HepG2 (cell line): Measurements from ENCODE around the gene NLRC5. TPM values are rescaled to one million over a fixed set of nuclear protein-coding genes. Genes with fewer than 3 reads are reported as not detected.

Experiments
- ARHGAP35 ChIP-seq: sonication (generic); formaldehyde crosslinking; IDR thresholded peaks from 2 replicates; pipeline ENCODE4 v1.9.0; 2022; ENCODE audit warnings: mild to moderate bottlenecking, inconsistent platforms, moderate library complexity, missing genetic modification reagents, borderline replicate concordance
- BRCA1 ChIP-seq: sonication (generic); formaldehyde crosslinking; IDR thresholded peaks from 2 replicates; pipeline ENCODE4 v1.4.0; 2020; ENCODE audit warnings: missing genetic modification reagents
- GABPA ChIP-seq, 2 experiments: IDR thresholded peaks; 2 replicates each; pipeline ENCODE4 v1.6.1; 2011 to 2016; ENCODE audit warnings: low read depth in 2 of 2, low read length in 1 of 2, missing biosample characterization in 1 of 2, missing genetic modification characterization in 1 of 2
- HNRNPUL1 ChIP-seq: fragments of 200-400 bp; formaldehyde crosslinking; IDR thresholded peaks from 2 replicates; pipeline ENCODE4 v1.6.1; 2017; ENCODE audit warnings: low read depth, mild to moderate bottlenecking, low read length, moderate library complexity
- HOXA3 ChIP-seq: sonication (generic); formaldehyde crosslinking; IDR thresholded peaks from 2 replicates; pipeline ENCODE4 v1.5.0; 2020; ENCODE audit warnings: missing genetic modification reagents
- PHF21A ChIP-seq: sonication (generic); formaldehyde crosslinking; IDR thresholded peaks from 2 replicates; pipeline ENCODE4 v1.5.0; 2020; ENCODE audit warnings: mild to moderate bottlenecking, missing genetic modification reagents
- POGZ ChIP-seq: sonication (generic); formaldehyde crosslinking; IDR thresholded peaks from 2 replicates; pipeline ENCODE4 v1.4.0; 2020; ENCODE audit warnings: mild to moderate bottlenecking, missing genetic modification reagents
- POLR2G ChIP-seq: fragments of 200-400 bp; formaldehyde crosslinking; IDR thresholded peaks from 2 replicates; pipeline ENCODE4 v1.6.1; 2018; ENCODE audit warnings: mild to moderate bottlenecking, low read depth, low read length, moderate library complexity
- PTBP1 ChIP-seq: fragments of 200-400 bp; formaldehyde crosslinking; IDR thresholded peaks from 2 replicates; pipeline ENCODE4 v1.6.1; 2018; ENCODE audit warnings: low read length, low read depth; ENCODE audit not compliant: poor library complexity, severe bottlenecking
- SRF ChIP-seq: IDR thresholded peaks from 2 replicates; pipeline ENCODE4 v1.6.1; 2011; ENCODE audit warnings: mild to moderate bottlenecking, low read depth, low read length, moderate library complexity
- STAT5B ChIP-seq: sonication (generic); formaldehyde crosslinking; IDR thresholded peaks from 2 replicates; pipeline ENCODE4 v1.4.0; 2020; ENCODE audit warnings: missing genetic modification reagents
- ZNF10 ChIP-seq: sonication (generic); formaldehyde crosslinking; IDR thresholded peaks from 2 replicates; pipeline ENCODE4 v1.4.0; 2020; ENCODE audit warnings: mild to moderate bottlenecking, low read depth, missing genetic modification reagents, borderline replicate concordance
- ZNF30 ChIP-seq: sonication (generic); formaldehyde crosslinking; IDR thresholded peaks from 2 replicates; pipeline ENCODE4 v1.5.0; 2020; ENCODE audit warnings: mild to moderate bottlenecking, missing genetic modification reagents
- ZNF574 ChIP-seq: sonication (generic); formaldehyde crosslinking; IDR thresholded peaks from 2 replicates; pipeline ENCODE4 v1.4.0; 2020; ENCODE audit warnings: missing genetic modification reagents
- ZNF749 ChIP-seq: sonication (generic); formaldehyde crosslinking; IDR thresholded peaks from 2 replicates; pipeline ENCODE4 v1.8.0; 2022; ENCODE audit warnings: mild to moderate bottlenecking, missing genetic modification reagents, moderate library complexity, borderline replicate concordance
- ZNF768 ChIP-seq: sonication (generic); formaldehyde crosslinking; IDR thresholded peaks from 2 replicates; pipeline ENCODE4 v1.4.0; 2020; ENCODE audit warnings: missing genetic modification reagents
- ZNF839 ChIP-seq: sonication (generic); formaldehyde crosslinking; IDR thresholded peaks from 2 replicates; pipeline ENCODE4 v1.4.0; 2020; ENCODE audit warnings: missing genetic modification reagents, mild to moderate bottlenecking, borderline replicate concordance
- polyA plus RNA-seq, 8 experiments: library from polyadenylated mRNA; depleted of rRNA in 3 of 8; stranded (reverse) in 7 of 8; unstranded in 1 of 8; fragments of >200 nt; fragmentation: Illumina TruSeq in 4 of 8; extraction: Trizol in 4 of 8; gene quantifications; 2 replicates each; pipeline versions ENCODE4 v1.2.1 to v1.2.3, GENCODE V29; 2011 to 2016; ENCODE audit warnings: low read depth in 4 of 8, missing spikeins in 1 of 8, mixed read lengths in 1 of 8; ENCODE audit not compliant: insufficient read depth in 1 of 8
- total RNA-seq, 5 experiments: library from RNA; depleted of rRNA; stranded (reverse); fragments of >200 nt; fragmentation: Illumina TruSeq; extraction: Trizol; gene quantifications; 2 replicates each; pipeline ENCODE4 v1.2.3, GENCODE V29; 2016; ENCODE audit warnings: low read depth in 1 of 5
- TF ChIP-seq, protein P1 (sequence below): sonication (generic); formaldehyde crosslinking; IDR thresholded peaks from 2 replicates; pipeline ENCODE4 v1.8.1; 2023; ENCODE audit warnings: mild to moderate bottlenecking, moderate library complexity, missing genetic modification reagents
- TF ChIP-seq, protein P2 (sequence below): sonication (generic); formaldehyde crosslinking; IDR thresholded peaks from 2 replicates; pipeline ENCODE4 v1.4.0; 2020; ENCODE audit warnings: missing genetic modification reagents

NLRC5 gene
- total and polyA plus RNA-seq, 2 of the 13 experiments (the other 11 are each of a cell fraction or from before 2014, with no cell fraction given) = 6.3 to 12.7 TPM

GRCh38 chr16:57091975-57092785 is 102.8 kb downstream of the NLRC5 start, which contains the start of gene CPNE2 (continued):
- TF ChIP-seq PHF21A (CRISPR knock-in tag) (no peak), GABPA (IDR thresholded peaks at IDR 0.05; ENCODE audit: low read depth, low read length) (no peak), GABPA (CRISPR knock-in tag; IDR thresholded peaks at IDR 0.05; ENCODE audit: low read depth) (no peak), ZNF10 (CRISPR knock-in tag) (no peak), ZNF768 (CRISPR knock-in tag) (0 out of 2 replicates have a peak, but pooled peaks have one; percentile 14), ZNF749 (CRISPR knock-in tag) (no peak; the same call in 1 of the 2 replicates), HNRNPUL1 (no peak), ZNF30 (CRISPR knock-in tag) (no peak), ARHGAP35 (CRISPR knock-in tag) (no peak), ZNF574 (CRISPR knock-in tag) (peak; percentile 67), STAT5B (CRISPR knock-in tag) (no peak), PTBP1 (no peak), ZNF839 (CRISPR knock-in tag) (no peak), BRCA1 (CRISPR knock-in tag) (no peak), POLR2G (peak; percentile 46; the same call in 1 of the 2 replicates), SRF (no peak), POGZ (CRISPR knock-in tag) (no peak), HOXA3 (CRISPR knock-in tag) (peak; percentile 48)
- TF ChIP-seq, protein P1, sequence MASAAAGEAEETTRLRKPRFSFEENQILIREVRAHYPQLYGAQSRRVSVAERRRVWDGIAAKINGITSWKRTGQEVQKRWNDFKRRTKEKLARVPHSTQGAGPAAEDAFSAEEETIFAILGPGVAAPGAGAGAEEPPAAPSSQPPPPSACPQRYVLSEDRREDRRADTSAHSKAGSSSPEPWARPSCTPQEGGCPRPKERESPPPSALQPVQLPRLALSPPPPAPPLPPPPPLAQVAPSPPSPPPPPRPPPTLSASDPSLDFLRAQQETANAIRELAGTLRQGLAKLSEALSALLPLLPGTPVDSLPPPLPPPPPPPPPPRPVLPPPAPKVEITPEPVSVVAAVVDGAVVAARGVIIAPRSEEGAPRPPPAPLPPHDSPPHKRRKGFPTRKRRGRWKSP (CRISPR knock-in tag) = no peak; the same call in 1 of the 2 replicates
- TF ChIP-seq, protein P2, sequence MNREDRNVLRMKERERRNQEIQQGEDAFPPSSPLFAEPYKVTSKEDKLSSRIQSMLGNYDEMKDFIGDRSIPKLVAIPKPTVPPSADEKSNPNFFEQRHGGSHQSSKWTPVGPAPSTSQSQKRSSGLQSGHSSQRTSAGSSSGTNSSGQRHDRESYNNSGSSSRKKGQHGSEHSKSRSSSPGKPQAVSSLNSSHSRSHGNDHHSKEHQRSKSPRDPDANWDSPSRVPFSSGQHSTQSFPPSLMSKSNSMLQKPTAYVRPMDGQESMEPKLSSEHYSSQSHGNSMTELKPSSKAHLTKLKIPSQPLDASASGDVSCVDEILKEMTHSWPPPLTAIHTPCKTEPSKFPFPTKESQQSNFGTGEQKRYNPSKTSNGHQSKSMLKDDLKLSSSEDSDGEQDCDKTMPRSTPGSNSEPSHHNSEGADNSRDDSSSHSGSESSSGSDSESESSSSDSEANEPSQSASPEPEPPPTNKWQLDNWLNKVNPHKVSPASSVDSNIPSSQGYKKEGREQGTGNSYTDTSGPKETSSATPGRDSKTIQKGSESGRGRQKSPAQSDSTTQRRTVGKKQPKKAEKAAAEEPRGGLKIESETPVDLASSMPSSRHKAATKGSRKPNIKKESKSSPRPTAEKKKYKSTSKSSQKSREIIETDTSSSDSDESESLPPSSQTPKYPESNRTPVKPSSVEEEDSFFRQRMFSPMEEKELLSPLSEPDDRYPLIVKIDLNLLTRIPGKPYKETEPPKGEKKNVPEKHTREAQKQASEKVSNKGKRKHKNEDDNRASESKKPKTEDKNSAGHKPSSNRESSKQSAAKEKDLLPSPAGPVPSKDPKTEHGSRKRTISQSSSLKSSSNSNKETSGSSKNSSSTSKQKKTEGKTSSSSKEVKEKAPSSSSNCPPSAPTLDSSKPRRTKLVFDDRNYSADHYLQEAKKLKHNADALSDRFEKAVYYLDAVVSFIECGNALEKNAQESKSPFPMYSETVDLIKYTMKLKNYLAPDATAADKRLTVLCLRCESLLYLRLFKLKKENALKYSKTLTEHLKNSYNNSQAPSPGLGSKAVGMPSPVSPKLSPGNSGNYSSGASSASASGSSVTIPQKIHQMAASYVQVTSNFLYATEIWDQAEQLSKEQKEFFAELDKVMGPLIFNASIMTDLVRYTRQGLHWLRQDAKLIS (CRISPR knock-in tag) = no peak
